Cardiac fibroblast (primary cell): ENCODE results near the gene NAPA.
A peak's percentile ranks its signal among the peaks of the same experiment; 100 is the strongest.

Source experiments
- DNase-seq, 2 donors: peaks; one replicate each; pipeline versions ENCODE4 v3.0.0 to v3.0.0-alpha.2; 2010; ENCODE audit warnings: low read depth in 2 of 2
- H3K4me3 ChIP-seq, 2 donors: replicated peaks in 1 of 2; 1 replicate in 1 of 2; 2 replicates in 1 of 2; pipeline ENCODE4 v1.5.1; 2011; ENCODE audit warnings: low read depth in 2 of 2, low read length in 2 of 2, mild to moderate bottlenecking in 2 of 2, moderate library complexity in 1 of 2
- TF ChIP-seq, protein P1 (sequence below): IDR thresholded peaks from one replicate; pipeline ENCODE4 v1.5.1; 2011; ENCODE audit warnings: low read depth, mild to moderate bottlenecking, low read length, inconsistent platforms

NAPA gene

DNA sequence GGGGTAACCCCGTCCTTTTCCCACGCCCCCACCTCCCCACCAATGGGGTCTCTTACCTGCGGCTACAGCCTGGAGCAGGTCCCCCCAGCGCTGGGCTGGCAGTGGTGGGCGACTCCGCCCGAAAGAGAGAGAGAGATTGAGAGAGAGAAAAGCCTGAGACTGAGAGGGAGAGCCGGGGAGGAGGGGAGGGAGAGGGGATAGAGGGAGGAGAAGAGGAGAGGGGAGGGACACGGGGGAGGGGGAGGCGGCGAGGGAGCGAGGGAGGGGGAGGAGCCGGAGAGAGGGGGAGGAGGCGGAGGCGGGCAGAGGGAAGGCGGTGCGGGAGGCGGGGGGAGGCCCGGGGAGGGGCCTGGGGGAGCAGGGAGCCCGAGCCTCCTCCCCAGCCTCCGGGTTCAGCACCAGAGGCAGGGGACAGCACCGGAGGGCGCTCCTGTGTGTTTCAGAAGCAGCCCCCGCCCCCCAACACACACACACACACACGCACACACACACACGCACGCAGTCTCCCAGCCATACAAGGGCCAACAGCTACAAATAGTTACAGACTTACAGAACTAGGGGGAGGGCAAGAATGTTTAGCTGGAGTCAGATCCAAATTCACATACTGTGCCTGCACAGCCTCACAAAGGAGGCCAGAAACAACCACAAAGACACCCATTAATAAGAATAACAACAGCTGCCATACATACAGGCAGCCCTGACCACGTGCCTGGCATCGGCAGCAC lies 43.0 kb downstream of the NAPA start, which contains the start of gene SLC8A2:
Gene SLC8A2 (minus strand): TSS at position 161 of the 725 bp plus-strand sequence. CDS start 5,490 bp downstream, outside the sequence.
- peak; percentile 57 to 85 for DNase-seq
- no peak within 1 kb of the TSS for H3K4me3 ChIP-seq
- TF ChIP-seq, protein P1, sequence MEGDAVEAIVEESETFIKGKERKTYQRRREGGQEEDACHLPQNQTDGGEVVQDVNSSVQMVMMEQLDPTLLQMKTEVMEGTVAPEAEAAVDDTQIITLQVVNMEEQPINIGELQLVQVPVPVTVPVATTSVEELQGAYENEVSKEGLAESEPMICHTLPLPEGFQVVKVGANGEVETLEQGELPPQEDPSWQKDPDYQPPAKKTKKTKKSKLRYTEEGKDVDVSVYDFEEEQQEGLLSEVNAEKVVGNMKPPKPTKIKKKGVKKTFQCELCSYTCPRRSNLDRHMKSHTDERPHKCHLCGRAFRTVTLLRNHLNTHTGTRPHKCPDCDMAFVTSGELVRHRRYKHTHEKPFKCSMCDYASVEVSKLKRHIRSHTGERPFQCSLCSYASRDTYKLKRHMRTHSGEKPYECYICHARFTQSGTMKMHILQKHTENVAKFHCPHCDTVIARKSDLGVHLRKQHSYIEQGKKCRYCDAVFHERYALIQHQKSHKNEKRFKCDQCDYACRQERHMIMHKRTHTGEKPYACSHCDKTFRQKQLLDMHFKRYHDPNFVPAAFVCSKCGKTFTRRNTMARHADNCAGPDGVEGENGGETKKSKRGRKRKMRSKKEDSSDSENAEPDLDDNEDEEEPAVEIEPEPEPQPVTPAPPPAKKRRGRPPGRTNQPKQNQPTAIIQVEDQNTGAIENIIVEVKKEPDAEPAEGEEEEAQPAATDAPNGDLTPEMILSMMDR = no peak

DNA sequence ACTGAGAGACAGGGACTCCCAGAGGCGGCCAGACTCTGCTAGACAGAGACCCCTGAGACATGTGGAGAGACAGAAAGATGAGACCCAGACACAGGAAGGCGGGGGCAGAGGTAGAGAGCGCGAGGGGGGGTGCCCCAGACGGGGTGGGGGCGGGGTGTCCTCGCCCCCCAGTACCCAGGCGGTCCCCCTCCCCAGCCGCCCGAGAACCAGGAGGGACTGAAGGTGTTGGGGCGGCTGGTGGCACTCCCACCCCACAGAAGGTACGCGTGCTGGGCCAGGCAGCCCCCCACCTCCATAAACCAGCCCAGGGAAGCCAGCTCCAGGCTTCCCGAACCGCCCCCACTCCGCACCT lies 43.5 kb downstream of the NAPA start:
- no peak for DNase-seq
- TF ChIP-seq, protein P1 = no peak
- H3K4me3 ChIP-seq = no peak overlapping the region

DNA sequence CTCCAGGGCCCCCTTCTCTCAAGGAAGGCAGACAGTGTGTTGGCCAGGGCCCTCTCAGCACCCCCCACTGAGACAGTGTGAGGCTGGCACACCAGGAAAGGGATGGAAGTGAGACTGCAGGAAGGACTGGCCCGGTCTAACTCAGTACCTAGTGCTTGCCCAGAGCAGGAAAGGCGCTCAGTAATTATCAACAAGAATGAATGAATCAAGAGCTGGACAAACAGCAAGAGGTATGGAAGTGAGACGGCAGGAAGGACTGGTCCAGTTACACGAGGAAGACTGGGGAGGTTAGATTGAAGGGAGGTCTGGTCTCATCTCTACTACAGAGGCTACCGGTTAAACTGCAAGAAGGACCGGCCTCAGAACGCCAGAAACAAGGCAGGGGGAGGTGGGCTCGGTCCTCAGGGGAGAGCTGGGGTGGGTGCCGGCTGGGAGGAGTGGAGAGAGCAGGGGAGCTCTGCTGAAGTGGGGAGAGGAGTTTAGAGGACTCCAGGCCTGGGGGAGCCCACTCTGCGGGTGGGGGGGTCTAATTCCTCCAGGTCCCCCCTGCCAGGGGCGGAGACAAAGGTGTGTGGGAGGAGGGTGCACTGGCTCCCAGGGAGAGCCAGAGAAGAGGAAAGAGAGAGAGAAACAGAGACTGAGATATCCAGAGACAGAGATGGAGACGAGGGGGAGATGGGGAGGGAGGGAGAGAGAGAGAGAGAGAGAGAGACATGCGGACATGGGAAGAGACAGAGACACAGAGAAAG lies 44.2 kb downstream of the NAPA start:
- TF ChIP-seq, protein P1 = no peak
- DNase-seq = no peak
- no peak overlapping the region for H3K4me3 ChIP-seq

DNA sequence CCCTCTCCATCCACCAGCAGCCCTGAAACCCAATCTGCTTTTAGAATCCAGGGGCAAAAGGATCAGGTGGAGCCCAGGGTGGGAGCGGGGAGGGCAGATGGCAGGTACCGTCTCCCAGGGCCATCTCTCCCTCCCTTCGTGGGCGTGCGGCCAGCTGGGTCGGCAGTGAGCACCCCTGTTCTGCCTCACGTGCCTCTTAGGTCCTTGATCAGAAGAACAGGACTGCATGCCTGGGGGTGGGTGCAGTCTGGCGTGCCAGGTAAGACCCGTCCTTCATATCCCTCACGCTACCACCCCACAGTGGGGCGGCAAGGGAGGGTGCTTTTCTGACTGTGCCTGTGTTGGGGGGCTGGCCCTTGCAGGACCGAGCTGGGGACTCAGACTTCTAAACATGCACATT lies 45.1 kb downstream of the NAPA start:
- TF ChIP-seq, protein P1 = no peak
- H3K4me3 ChIP-seq = no peak overlapping the region
- DNase-seq = no peak

DNA sequence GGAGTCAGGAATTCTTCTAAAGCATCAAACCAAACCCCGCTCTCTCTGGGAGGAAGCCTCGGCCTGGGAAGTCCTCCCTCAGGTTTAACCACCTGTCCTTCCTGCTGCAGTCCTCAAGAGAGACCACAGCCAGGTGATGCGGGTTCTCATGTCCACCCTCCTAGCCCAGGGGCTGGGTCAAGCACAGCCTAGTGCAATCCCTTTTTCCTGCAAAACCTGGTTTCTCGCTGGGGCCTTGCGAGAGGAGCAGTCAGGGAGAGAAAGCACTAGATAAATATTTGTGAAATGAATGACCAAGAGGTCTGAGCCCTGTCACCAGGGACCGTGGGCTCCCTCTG lies 45.5 kb downstream of the NAPA start:
- H3K4me3 ChIP-seq = no peak overlapping the region
- TF ChIP-seq, protein P1 = no peak
- no peak for DNase-seq

DNA sequence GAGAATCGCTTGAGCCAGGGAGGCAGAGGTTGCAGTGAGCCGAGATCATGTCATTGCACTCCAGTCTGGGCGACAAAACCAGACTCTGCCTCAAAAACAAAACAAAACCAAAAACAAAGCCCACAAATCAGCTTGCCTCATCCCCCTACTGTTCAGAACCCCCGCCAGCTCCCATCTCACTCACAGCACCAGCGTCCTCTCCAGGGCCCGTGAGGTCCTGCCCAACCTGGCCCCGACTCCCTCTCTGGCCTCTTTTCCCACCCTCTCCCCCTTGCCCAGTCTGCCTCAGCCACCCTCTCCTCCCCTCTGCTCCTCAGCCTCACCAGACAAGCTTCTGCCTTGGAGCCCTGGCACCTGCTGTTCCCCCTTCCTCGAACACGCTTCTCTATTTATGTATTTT lies 46.9 kb downstream of the NAPA start:
- TF ChIP-seq, protein P1 = no peak
- H3K4me3 ChIP-seq = no peak overlapping the region
- DNase-seq = no peak

DNA sequence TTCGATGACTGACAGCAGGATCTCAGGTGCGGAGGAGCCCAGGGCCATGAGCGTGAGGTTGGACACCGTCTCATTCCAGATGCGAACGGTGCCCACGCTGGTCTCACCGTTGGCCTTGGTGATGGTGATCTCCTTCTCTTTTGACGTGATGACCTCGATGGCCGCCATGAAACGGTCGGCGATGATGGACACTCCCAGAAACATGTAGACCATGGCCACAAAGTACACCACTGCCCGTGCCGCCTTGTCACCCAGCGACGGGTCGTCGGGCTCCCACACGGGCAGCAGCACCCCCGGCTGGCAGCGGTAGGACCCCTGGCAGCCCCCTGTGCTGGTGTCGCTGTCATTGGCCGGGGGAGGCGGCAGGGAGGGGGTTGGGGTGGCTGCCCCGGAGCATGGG lies 48.9 kb downstream of the NAPA start:
- H3K4me3 ChIP-seq = no peak overlapping the region
- TF ChIP-seq, protein P1 = no peak
- DNase-seq = no peak
